NCI-H187 treated with DMSO at 0.1 percent for 48 hours (cell line): ENCODE results near the gene GLIS1.

Experiments used
- DNase-seq: peaks from one replicate; lab custom pipeline; 2025; lab: John Stamatoyannopoulos, UW

GLIS1 gene

DNA sequence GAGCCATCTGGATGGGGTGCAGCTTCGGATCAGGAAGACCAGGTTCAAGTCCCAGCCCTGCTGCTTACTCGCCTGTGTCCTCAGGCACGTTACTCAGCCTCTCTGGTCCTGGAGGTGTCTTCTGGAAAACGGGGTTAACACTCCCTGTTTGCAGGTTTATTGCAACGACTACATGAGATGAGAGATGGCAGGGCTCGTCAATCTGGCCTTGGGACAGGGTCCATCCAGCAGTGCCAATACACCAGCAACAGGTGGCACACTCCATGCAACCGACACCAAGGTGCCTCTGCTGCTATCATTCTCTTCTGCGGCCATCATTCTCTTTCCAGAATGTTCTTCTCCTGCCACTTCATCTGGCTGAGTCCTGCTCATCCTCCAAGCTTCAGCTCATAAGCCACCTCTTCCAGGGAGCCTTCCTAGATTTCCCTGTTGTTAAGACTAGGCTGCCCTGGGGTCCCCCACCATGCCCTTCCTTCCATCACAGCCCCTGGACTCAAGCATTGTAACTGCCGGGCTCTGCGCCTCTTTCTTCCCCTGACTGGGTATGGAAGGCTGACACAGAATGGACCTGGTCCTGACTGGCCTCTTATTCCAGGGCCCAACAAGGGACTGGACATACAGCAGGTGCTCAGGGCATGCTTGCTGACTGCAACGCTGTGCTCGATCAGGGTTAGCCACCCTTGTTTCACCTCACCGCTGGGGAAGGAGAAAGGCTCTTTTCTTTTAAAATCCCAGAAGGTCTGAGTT lies 192.4 kb downstream of the GLIS1 start:
- DNase-seq, result no peak

DNA sequence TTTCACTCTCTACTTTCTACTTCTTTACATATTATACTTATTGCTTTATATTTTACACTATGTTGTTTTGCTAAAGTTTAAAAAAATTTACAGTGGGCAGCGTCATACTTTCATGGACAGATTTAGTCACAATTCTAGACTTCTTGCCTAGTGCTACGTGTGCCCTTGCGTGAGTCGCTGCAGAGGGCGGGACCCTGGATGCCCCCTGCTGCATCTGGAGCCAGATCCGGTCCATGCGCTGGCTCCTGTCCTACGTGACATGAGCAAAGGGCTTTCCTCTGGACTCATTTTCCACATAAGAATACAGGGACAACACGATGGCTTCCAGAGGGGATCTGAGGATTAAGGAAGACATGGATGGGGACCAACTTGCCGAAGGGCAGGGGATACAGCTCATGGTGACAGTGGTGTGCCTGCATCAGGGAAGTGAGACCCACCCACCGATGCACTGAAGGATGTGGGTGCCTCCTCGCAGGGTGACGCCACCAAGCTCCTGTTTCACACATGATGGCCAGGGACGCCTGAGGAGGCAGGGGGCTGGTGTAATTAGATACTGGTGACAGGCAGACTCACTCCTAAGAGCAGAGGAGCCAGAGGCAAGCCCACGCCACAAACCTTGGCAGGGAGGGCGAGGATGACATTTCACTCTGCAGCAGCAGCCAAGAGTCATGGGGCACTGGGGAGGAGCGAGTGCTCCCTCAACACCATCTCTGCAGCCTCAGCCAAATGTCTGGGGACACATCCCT lies 193.1 kb downstream of the GLIS1 start:
- DNase-seq, result no peak

DNA sequence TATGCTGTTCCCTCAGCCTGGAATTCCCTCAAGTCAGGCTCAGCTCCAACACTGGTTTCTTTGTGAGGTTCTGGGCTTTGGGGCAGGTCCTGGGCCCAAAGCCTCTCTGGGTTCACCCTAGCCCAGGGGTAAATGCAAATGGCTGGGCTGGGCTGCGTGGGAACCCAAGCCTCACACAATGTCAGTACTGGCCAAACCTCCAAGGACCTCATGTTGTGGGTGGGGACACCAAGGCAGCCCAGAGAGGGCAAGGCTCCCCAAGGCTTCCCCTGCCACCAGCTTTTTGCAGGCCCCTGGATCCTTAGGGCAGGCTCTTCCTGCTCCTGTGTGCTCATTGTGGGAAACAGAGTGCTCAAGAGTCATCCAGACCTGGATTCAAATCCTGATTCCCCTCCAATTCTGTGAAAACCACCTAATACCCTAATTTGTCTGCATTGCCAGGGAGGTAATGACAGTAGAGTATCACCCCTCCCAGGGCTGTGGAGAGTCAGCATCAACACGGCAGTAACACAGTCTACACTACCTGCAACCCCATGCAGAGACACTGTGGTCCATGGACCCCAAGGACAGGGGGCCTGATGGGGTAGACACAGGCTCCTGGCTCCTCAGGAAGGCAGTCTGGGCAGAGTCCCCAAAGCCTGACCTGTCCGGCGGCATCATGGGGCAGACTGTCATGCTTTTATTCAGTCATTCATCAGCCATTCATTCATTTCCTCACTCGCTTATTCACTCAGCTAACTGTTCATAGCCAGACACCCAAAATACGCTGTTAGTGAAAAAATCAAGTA lies 194.0 kb downstream of the GLIS1 start:
- DNase-seq, result no peak

DNA sequence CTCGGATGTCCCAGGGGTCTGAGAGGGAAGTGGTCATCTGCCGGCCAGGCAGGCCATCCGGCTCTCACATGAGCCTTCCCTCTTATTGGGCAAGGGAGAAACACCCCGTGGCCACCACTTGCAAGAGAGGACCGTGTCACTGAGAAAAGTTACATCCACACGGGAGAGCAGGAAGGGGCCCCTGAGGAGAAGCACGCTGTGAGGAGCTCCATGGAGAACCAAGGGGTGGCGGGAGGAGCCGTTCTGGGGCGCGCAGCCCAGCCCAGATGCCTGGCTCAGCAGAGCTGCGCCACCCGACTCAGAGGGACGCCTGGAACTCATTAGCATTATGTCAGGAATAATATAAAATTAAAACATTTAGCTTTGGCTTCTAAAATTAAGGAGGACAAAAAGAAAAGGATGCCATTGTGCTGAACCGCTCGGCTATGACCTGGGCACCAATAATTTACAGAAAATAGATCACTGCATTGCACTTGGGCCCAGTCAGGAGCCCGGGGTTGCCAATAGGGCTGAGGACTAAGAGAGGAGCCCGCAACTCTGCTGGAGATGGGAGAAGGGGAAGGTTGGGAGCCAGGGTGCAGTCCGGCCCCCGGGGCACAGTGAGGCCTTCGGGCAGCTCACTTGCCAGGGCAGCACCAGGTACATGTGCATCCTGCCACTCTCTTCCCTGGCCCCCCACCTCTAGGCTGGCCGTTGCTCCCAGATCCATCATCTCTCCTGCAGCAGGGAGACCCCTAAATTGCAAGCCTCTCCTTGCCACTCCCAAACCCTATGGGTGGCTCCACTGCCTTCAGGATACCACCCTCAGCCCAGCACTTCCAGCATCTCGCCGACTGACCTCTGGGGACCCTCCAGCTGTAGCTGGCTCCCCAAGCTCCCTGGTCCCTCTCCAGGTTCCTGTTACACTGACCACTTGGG lies 194.9 kb downstream of the GLIS1 start:
- DNase-seq, result no peak

DNA sequence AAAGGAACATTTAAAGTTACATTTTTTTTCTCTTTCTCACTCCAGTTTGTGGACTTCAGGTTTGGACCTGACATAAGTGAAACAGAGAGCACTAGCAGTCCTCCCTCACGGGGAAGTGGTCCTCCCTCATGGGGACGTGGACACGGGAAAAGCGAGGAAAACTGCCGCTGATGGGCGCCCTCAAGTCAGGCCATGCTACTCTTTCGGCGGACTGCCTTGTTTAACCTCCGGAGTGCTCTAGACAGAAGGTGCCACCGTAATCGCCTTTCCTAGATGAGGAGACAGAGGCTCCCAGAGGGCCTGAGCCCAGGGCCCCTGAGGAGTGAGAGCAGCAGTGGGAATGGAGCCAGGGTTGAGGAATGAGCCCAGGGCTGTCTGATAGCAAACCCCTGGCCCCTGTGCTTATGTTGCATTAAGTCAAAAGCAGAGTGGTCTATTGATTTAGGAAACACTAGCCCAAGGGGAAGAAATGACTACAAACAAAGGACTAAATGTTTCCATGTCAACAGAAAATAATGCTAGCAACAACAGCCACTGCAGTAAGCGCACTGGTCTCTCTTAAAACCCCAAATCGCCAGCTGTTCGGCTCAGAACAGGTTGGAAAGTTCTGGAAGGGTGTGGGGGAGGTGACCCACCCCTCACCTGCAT lies 195.7 kb downstream of the GLIS1 start:
- DNase-seq, result no peak

DNA sequence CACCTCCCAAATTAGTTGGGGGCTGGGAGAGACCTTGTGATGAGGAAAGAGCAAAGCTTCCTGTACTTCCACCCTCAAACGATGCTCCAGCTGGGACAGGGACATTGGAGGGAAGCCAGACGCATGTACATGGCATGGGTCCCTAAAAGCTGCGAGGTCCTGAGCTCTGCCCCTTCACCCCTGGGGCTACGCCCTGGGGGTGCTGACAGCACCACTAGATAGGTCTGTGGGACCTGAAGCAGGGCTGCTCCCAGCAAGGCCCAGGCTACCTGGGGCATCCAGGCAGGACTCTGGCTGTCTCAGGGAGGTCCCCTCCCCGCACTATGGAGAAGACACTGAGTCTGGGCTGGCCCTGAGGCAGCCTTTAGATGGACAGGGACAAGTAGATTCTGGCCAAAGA lies 196.4 kb downstream of the GLIS1 start:
- no peak for DNase-seq

DNA sequence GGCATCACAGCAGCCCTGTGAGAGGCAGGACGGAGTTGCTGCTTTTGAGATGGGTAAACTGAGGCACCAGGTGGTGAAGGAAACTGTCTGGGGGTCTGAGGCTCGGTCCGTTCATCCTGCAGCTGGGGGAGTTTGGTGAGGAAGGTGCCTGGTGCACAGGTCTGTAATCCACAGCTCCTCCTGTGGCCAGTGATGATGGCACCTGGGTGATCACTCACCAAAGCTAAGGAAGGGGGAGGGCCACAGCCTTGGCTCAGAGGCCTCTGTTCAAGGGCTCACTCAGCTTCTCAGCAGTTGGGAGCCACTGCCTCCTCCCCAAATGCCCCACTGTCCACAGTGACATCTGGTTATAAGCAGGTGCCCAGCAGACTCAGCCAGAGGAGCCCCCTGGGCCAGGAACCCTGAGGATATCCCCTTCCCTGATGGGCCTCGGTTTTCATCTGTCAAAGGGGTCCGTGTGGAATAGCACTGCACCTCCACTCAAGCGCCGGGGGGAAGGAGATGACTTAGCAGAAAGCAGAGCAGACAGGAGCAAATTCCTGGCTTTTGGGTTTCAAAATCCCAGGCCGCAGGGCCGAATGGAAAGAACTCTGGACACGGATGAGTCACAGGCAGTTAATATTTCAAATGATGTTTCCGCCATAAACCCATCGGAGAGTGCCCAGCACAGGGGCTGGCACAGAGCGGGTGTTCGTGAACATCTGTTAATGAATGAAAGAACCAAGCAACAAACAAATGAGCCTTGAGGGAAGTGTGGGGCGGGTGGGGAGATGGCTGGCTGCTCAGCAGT lies 197.0 kb downstream of the GLIS1 start:
- DNase-seq, result no peak

DNA sequence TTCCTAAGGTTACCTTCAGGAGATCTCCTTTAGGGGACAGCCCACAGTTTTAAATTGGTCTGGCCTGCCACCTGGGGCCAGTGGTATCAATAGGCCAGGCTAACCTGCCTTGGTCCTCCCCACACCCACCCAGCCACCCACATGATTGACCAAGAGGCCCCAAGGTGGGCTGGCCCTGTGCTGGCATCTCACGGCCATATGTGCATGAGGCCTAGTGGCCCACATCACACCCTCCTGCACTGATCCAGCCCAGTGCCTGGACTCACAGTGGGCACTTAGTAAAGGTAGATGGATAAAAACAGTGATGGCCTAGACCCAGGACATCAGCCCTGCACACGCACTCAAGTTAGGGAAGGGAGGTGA lies 197.7 kb downstream of the GLIS1 start:
- DNase-seq, result no peak

DNA sequence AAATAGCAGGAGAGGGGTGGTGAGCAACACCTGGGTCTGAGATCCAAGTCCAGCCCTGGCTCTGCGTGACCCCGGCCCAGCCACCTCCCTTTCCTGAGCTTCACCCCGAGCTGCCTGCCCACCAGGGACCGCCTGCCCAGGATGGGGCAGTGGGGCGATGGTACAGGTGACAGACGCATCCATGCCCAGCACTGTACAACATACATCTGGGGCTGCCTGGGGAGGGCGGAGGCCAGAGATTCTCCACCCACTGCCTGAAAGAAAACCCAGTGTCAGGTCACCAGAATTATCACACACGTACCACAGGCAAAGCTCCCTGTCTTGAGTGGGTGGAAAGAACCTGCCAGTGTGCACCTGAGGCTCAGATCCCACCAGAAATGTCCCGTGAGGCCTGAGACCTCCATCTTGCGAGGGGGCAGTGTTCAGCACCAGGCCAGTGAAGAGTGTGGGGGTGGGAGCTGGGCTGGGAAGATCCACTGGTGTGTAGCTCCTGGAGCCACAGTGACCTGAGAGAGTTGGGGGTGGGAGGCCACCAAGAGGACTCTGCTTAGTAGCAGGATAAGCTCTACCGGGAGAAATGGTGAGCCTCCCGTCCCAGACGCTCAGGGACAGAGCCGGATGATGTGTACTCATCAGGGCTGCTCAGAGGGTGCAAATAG lies 198.2 kb downstream of the GLIS1 start:
- no peak for DNase-seq

DNA sequence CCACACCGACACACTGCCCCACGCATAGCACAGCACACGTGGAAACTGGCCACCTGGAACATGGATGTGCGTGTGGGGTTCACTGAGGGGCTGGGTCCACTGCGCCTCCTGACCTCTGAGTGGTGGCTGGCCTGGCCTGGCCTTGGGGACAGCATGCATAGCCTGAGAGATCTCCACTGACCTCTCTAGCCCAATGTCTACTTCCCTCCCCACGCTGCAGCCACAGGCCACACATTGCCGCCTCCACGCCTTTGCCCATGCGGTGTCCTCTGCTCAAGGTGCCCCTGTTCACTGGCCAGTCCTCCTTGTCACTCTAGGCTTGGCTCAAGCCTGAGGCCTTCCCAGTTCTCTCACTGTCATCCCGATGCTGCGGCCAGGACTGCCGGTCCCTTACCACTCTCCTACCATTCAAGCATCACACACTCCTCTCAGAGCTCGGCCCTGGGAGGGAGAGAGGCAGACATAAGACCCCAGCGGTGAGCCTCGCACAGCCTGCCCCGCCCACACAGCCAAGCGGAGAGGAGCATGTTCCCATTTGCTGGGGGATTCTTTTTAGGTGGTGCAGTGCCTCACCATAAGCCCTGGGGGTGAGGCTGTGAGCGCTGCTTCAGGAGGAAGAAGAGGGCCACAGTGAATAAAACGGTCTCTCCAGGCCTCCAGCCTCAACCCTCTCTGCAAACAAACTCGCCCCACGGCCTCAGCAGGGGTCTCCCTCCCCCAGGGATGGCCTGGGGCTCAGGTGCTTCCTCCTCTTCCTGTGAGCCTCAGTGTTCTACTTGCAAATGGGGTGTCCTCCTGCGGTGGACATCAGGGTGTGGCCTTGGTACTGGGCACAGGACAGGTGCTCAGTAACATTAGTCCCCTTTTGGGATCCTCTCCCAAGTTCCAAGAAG lies 199.0 kb downstream of the GLIS1 start:
- DNase-seq, result no peak

DNA sequence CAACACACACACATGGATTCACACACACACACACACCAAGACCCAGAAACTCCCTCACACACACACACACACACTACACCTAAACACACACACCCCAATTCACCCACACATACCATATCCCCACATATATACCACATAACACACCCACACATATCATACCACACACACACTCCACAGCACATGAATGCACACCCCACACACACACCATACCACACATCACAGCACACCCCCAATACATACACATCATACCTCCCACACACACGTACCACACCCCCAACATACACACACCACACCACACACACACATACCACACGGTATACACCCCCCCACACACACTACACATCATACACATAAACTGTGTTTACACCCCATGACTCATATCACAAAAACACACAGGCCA lies 199.7 kb downstream of the GLIS1 start:
- DNase-seq, result no peak

DNA sequence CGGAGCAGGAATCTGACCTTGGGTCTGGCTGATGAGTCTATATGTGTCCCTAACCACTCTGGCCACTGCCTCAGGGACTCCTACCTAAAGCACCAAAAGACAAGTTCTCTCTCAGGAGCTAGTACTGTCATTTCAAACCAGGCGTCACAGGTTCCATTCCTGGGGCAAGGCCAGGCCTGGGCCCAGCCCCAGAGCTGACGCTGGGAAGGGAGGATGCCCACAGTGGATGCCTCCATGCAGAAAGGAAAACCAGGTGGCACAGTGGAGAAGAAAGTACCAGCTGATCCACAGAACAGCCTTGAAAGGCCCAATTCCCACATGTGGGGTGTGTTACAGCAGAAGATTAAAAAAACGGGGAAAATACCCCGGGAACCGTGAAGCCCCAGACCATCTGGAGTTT lies 202.4 kb downstream of the GLIS1 start:
- no peak for DNase-seq

DNA sequence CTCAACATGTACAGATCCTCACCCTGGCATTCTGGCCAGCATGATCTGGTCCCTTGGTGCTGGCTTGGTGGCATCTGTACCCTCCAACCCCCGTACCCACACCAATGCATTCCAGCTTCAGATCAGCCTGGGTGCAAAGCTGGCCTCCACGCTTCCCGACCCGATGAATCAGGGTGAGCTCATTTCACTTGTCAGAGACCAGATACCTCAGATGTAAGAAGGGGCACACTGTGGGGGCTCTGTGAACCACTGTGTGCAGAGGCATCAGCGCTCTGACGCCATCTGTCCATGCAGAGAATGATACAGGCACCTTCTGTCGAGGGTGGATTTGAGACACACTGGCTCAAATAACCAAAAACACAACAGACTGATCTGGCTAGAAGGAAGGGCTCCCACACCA lies 203.1 kb downstream of the GLIS1 start:
- no peak for DNase-seq

DNA sequence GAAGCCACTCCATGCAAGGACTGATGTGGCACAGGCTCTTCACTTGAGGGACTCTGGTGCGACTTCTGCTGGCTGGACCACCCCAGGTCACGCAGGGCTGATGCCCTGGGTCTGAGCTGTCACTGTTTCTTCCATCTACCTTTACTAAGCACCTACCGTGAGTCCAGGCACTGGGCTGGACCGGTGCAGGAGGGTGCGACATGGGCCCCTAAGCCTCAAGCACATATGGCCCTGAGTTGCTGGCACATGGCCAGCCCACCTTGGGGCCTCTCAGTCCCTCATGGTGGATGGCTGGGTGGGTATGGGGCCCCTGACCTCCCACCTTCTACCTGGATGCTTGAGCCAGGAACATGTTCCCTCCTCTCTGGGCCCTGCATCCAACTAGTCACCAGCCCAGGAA lies 203.7 kb downstream of the GLIS1 start:
- DNase-seq, result no peak

DNA sequence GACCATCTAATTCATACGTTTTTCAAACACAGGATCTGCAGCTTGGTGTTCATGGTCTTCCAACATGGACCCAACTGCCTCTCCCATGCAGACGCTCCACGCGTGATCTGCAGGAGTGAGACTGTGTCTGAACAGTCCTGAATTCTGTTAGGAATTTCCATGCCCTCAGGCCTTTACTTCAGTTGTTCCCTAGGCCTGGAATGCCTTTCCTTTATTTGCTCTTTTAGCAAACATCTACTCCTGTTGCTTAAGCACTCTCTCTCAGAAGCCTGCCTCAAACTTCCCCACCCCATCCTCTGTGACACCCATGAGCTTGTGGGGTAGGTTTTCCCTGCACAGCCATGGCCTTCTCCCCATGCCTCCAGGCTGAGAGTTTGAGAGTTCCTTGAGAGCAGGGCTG lies 206.1 kb downstream of the GLIS1 start:
- no peak for DNase-seq

DNA sequence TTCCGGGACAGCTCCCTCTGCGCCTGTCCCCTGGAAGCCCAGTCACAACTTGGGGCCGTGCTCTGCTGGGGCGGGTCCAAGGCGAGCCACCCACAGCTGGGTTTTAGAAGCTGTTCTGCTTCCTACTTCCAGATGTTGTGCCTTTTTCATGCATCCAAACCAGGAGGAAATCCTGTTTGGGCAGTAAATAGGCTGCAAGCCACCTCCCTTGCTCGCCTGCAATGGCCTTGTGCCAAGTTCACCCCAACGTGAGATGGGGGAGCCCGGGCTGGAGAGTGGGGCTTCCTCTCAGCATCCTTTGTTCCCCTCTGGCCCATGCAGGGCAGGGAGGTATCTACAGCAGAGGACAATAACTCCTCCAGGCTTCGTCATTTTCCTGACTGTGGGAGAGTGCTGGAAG lies 206.6 kb downstream of the GLIS1 start:
- DNase-seq, result no peak

DNA sequence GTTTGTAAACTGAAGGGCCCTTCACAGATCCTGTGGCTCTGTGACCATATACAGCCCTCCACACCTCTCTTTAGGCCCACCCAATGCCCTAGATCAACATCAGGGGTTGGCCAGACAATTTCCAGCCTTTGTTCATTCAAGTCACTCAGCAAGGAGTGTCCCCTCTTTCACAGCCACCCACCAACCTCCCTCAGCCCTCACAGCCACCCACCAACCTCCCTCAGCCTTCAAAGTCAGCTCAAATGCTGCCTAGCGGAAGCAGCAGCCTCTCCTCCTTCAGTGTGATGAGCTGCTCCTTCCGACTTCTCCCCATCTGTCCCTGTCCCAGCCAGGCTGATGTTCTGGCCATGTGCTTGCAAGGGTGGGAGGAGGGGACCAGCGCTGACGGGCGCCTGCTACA lies 208.4 kb downstream of the GLIS1 start:
- DNase-seq, result no peak

DNA sequence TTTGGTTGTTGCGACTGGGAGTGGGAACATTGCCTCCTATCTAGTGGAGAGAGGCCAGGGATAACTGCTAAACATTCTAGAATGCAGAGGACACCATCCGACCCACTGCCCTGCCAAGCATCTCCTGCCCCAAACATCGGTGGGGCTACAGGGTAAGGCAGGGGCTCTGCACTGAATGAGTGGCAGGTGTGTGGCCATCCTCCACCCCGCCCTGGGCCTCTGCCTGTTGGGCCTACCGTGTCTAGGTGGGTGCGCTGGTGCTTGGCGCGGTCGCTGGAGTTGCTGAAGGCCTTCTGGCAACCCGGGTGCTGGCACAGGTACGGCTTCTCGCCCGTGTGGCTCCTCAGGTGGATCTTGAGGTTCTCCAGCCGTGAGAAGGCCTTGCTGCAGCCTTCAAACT lies 209.4 kb downstream of the GLIS1 start:
- no peak for DNase-seq

DNA sequence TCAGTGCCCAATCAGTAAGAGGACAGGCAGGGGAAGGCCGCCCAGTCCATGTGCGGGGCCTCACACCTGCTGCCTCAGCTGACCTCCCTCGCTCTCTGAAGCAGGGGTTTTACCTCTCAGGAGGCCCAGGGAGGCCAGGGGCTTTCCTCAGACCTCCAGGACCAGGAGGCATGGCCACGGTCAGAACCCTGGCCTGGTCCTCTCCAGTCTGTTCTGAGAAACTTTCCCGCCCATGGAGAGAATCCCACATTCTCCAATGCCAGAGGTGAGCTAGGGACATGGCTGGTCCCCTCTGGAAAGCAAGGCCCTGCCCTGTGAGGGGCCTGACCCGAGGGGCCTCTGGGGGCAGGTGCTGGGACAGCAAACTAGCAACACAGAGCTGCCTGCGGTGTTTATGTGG lies 211.6 kb downstream of the GLIS1 start:
- DNase-seq, result no peak
